ENCODE data around the gene NR4A3.

Gene NR4A3

DNA sequence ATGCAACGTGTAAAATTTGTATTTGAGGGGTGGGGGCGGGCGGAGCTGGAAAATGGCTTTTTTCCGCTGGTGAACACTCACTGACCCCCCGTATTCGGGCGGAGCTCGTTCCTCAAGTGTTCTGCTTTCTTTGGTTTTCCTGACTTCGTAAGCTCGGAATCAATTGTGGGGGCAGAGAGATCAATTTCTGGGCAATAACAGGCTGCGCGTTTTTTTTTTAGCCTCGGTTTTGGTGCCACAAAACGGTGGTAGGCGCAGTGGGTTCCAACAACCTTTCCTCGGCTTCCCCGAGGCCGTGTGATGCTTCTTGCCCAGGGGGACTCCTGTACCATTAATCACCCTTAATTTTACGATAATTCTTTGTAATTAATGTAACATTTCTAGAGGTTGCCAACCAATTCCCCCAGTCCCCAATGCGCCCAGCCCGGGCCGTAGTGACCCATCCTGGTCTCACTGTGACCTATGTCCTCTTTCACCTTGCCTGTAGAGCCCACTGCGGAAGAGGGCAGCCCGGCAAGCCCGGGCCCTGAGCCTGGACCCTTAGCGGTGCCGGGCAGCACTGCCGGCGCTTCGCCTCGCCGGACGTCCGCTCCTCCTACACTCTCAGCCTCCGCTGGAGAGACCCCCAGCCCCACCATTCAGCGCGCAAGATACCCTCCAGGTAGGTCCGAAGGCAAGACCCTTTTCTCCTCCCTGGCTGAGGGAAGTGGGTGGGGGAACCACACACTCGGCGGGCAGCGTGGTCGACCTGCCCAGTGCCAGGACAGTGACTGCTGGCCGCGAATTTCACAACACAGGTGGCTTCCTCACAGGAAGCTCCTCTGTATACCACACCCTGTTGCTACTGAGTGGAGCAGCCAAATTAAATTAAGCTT is 3.7 kb downstream of the NR4A3 start:
- Histone ChIP-seq H3K36me3 (ENCODE audit: insufficient read depth, low read length) (no peaks in the 10 kb centered on the region), H2AFZ (ENCODE audit: low read length) (no peak overlapping the region), H3F3A (ENCODE audit: low read depth) (0 out of 2 replicates have a peak, but pooled peaks cover 2% of the 10 kb centered on the region), H4K20me1 (ENCODE audit: insufficient read depth, low read length, poor library complexity, severe bottlenecking) (no peaks in the 10 kb centered on the region), H3K27me3 (ENCODE audit: insufficient read depth, low read length, poor library complexity, severe bottlenecking) (peaks cover 4% of the 10 kb centered on the region), H3K4me3 (ENCODE audit: low read length, poor library complexity, severe bottlenecking) (no peak overlapping the region), H3K4me2 (ENCODE audit: low read depth, low read length, poor library complexity, severe bottlenecking) (no peak overlapping the region), H3K9ac (ENCODE audit: low read depth, low read length, poor library complexity, severe bottlenecking) (no peak overlapping the region), H3K9me2 (replicated peaks; ENCODE audit: low read depth, low read length) (no peaks in the 10 kb centered on the region), H3K4me1 (ENCODE audit: insufficient read depth, low read length, poor library complexity, severe bottlenecking) (peaks cover 25% of the 10 kb centered on the region), H3K79me2 (ENCODE audit: insufficient read depth, low read length) (no peaks in the 10 kb centered on the region), H3K9me3 (ENCODE audit: insufficient read depth, low read depth, low read length) (no peaks in the 10 kb centered on the region)
- no peak for TF ChIP-seq EZH2phosphoT487 (IDR thresholded peaks at IDR 0.05; ENCODE audit: borderline replicate concordance)
- TF ChIP-seq, protein P1, sequence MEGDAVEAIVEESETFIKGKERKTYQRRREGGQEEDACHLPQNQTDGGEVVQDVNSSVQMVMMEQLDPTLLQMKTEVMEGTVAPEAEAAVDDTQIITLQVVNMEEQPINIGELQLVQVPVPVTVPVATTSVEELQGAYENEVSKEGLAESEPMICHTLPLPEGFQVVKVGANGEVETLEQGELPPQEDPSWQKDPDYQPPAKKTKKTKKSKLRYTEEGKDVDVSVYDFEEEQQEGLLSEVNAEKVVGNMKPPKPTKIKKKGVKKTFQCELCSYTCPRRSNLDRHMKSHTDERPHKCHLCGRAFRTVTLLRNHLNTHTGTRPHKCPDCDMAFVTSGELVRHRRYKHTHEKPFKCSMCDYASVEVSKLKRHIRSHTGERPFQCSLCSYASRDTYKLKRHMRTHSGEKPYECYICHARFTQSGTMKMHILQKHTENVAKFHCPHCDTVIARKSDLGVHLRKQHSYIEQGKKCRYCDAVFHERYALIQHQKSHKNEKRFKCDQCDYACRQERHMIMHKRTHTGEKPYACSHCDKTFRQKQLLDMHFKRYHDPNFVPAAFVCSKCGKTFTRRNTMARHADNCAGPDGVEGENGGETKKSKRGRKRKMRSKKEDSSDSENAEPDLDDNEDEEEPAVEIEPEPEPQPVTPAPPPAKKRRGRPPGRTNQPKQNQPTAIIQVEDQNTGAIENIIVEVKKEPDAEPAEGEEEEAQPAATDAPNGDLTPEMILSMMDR (conservative IDR thresholded peaks at IDR 0.05; ENCODE audit: low read length) = no peak

DNA sequence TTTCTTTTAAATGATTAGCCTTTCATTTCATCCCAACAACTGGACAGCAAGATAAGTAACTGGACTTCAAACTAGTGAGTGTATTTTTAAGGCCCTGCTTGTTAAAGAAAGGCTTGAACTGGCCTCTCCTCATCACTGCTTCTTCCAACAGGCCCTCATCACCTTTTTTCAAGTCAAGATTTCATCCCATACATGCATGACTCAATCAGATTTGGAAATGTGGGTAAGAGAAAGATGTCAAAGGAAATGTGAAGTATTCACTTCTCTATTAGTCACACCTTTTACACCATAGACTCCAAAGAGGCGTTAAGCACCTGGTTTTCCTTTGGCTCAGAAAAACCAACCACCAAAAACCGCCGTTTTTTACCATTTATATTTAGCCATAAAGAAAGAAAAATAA is 4.9 kb downstream of the NR4A3 start:
- H2AFZ ChIP-seq (ENCODE audit: low read length) = no peak overlapping the region
- H3K9me3 ChIP-seq (ENCODE audit: insufficient read depth, low read depth, low read length) = no peaks in the 10 kb centered on the region
- H4K20me1 ChIP-seq (ENCODE audit: insufficient read depth, low read length, poor library complexity, severe bottlenecking) = no peaks in the 10 kb centered on the region
- H3K27me3 ChIP-seq (ENCODE audit: insufficient read depth, low read length, poor library complexity, severe bottlenecking) = peaks cover 4% of the 10 kb centered on the region
- no peak overlapping the region for H3K9ac ChIP-seq (ENCODE audit: low read depth, low read length, poor library complexity, severe bottlenecking)
- H3K36me3 ChIP-seq (ENCODE audit: insufficient read depth, low read length) = no peaks in the 10 kb centered on the region
- H3K9me2 ChIP-seq (replicated peaks; ENCODE audit: low read depth, low read length) = no peaks in the 10 kb centered on the region
- H3K79me2 ChIP-seq (ENCODE audit: insufficient read depth, low read length) = no peaks in the 10 kb centered on the region
- 0 out of 2 replicates have a peak, but pooled peaks cover 2% of the 10 kb centered on the region for H3F3A ChIP-seq (ENCODE audit: low read depth)
- H3K4me2 ChIP-seq (ENCODE audit: low read depth, low read length, poor library complexity, severe bottlenecking) = no peak overlapping the region
- peaks cover 27% of the 10 kb centered on the region for H3K4me1 ChIP-seq (ENCODE audit: insufficient read depth, low read length, poor library complexity, severe bottlenecking)
- no peak for TF ChIP-seq EZH2phosphoT487 (IDR thresholded peaks at IDR 0.05; ENCODE audit: borderline replicate concordance)
- TF ChIP-seq, protein P1 (conservative IDR thresholded peaks at IDR 0.05; ENCODE audit: low read length) = no peak
- no peak overlapping the region for H3K4me3 ChIP-seq (ENCODE audit: low read length, poor library complexity, severe bottlenecking)

DNA sequence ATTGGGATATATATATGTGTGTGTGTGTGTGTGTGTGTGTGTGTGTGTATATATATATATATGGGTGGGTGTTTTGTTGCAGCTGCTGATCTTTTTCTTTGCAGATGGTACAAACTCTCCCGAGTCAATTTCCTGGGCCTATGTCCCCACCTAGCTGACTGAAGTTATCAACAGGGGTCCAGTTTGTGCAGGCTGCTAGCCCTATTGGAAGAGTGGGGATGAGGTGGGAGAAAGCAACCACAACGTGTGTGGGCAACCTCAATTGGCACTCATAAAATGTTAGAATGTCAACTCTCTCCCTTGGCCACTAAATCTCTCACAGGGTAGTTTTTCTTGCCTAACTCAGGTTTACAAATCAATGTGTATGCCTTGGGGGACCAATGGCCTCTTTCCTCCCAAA is 5.6 kb downstream of the NR4A3 start:
- TF ChIP-seq EZH2phosphoT487 (IDR thresholded peaks at IDR 0.05; ENCODE audit: borderline replicate concordance) = no peak
- TF ChIP-seq, protein P1 (conservative IDR thresholded peaks at IDR 0.05; ENCODE audit: low read length) = no peak
- Histone ChIP-seq H3K9me3 (ENCODE audit: insufficient read depth, low read depth, low read length) (no peaks in the 10 kb centered on the region), H3K79me2 (ENCODE audit: insufficient read depth, low read length) (no peaks in the 10 kb centered on the region), H3F3A (ENCODE audit: low read depth) (0 out of 2 replicates have a peak, but pooled peaks cover 2% of the 10 kb centered on the region), H4K20me1 (ENCODE audit: insufficient read depth, low read length, poor library complexity, severe bottlenecking) (no peaks in the 10 kb centered on the region), H3K9ac (ENCODE audit: low read depth, low read length, poor library complexity, severe bottlenecking) (no peak overlapping the region), H3K4me1 (ENCODE audit: insufficient read depth, low read length, poor library complexity, severe bottlenecking) (peaks cover 28% of the 10 kb centered on the region), H3K4me2 (ENCODE audit: low read depth, low read length, poor library complexity, severe bottlenecking) (no peak overlapping the region), H3K9me2 (replicated peaks; ENCODE audit: low read depth, low read length) (no peaks in the 10 kb centered on the region), H3K36me3 (ENCODE audit: insufficient read depth, low read length) (no peaks in the 10 kb centered on the region), H3K4me3 (ENCODE audit: low read length, poor library complexity, severe bottlenecking) (no peak overlapping the region), H3K27me3 (ENCODE audit: insufficient read depth, low read length, poor library complexity, severe bottlenecking) (peaks cover 4% of the 10 kb centered on the region), H2AFZ (ENCODE audit: low read length) (no peak overlapping the region)

Measured in Loucy (cell line).